Muscle layer of colon (tissue), 2 donors: ENCODE data around the gene PRPF31.
A peak's percentile ranks its signal among the peaks of the same experiment; 100 is the strongest.

ENCODE experiments used
- H3K27ac ChIP-seq: one replicate; pipeline ENCODE4 v1.7.0; 2013; ENCODE audit warnings: low read depth, mild to moderate bottlenecking, low read length, moderate library complexity
- H3K27me3 ChIP-seq, 2 donors: one replicate each; pipeline ENCODE4 v1.7.0; 2013; ENCODE audit warnings: low read length in 2 of 2, mild to moderate bottlenecking in 2 of 2; ENCODE audit not compliant: insufficient read depth in 2 of 2, control insufficient read depth in 1 of 2
- H3K36me3 ChIP-seq: one replicate; pipeline ENCODE4 v1.7.0; 2013; ENCODE audit warnings: mild to moderate bottlenecking, low read length; ENCODE audit not compliant: insufficient read depth
- H3K4me1 ChIP-seq: one replicate; pipeline ENCODE4 v1.7.0; 2013; ENCODE audit warnings: mild to moderate bottlenecking, low read length; ENCODE audit not compliant: insufficient read depth
- H3K4me3 ChIP-seq, 2 donors: one replicate each; pipeline ENCODE4 v1.7.0; 2013; ENCODE audit warnings: low read length in 2 of 2, low read depth in 1 of 2, mild to moderate bottlenecking in 1 of 2, moderate library complexity in 1 of 2
- H3K9ac ChIP-seq: one replicate; pipeline ENCODE4 v1.7.0; 2013; ENCODE audit warnings: low read length
- H3K9me3 ChIP-seq: one replicate; pipeline ENCODE4 v1.7.0; 2013; ENCODE audit warnings: mild to moderate bottlenecking, low read length
- donor health status: abdominal sarcoma.
- donor health status: Adenocarcinoma of cecum.

PRPF31 gene

GRCh38 chr19:54149021-54149812 lies 33.7 kb downstream of the PRPF31 start:
- no peaks in the 10 kb centered on the region for H3K9me3 ChIP-seq
- H3K36me3 ChIP-seq = peaks cover 87% of the 10 kb centered on the region
- no peak overlapping the region for H3K27ac ChIP-seq
- no peak overlapping the region for H3K9ac ChIP-seq
- H3K27me3 ChIP-seq = no peaks in the 10 kb centered on the region
- no peak overlapping the region for H3K4me3 ChIP-seq
- no peaks in the 10 kb centered on the region for H3K4me1 ChIP-seq

- H3K4me3 ChIP-seq = no peak overlapping the region
- no peaks in the 10 kb centered on the region for H3K27me3 ChIP-seq
- H3K36me3 ChIP-seq = peaks cover 84% of the 10 kb centered on the region
- no peak overlapping the region for H3K27ac ChIP-seq
- no peak overlapping the region for H3K9ac ChIP-seq
- H3K9me3 ChIP-seq = no peaks in the 10 kb centered on the region
- H3K4me1 ChIP-seq = no peaks in the 10 kb centered on the region
Measured at GRCh38 chr19:54151362-54152035, 35.9 kb downstream of the PRPF31 start.

- H3K4me1 ChIP-seq = no peaks in the 10 kb centered on the region
- no peaks in the 10 kb centered on the region for H3K27me3 ChIP-seq
- H3K9ac ChIP-seq = no peak overlapping the region
- H3K27ac ChIP-seq = no peak overlapping the region
- no peak overlapping the region for H3K4me3 ChIP-seq
- H3K9me3 ChIP-seq = no peaks in the 10 kb centered on the region
- H3K36me3 ChIP-seq = peaks cover 84% of the 10 kb centered on the region
Measured at GRCh38 chr19:54152267-54152666, 36.7 kb downstream of the PRPF31 start.

- H3K9ac ChIP-seq = no peak overlapping the region
- peaks cover 84% of the 10 kb centered on the region for H3K36me3 ChIP-seq
- H3K27ac ChIP-seq = no peak overlapping the region
Measured at GRCh38 chr19:54152878-54153524, 37.4 kb downstream of the PRPF31 start.

DNA sequence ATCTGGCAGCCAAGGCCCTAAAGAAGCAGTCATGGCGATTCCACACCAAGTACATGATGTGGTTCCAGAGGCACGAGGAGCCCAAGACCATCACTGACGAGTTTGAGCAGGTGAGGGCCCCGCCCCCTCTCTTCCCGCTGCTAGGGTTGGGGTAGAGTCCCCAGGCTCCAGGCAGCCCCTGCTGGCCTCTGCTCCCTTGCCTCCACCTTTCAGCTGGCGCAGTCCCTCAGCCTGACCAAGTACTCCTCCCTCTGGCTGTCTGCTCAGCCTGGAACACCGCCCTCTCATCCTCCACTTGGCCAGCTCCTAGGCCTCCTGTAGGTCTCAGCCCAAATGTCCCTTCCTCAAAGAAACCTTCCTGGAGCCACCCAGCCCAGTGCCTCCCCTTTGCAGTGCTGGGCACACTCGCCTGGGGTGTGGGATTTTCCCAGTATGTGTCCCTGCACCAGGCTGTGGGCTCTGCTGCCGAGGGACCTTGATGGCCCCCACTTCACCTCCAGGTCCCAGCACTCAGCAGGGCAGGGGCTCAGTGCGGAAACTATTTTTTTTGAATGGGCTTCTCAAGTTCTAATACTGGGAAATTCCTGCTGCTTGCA lies 38.3 kb downstream of the PRPF31 start:
- Histone ChIP-seq H3K36me3 (peaks cover 86% of the 10 kb centered on the region), H3K4me1 (peaks cover 9% of the 10 kb centered on the region), H3K27me3 (no peaks in the 10 kb centered on the region), H3K9ac (no peak overlapping the region), H3K27ac (no peak overlapping the region), H3K4me3 (no peak overlapping the region), H3K9me3 (no peaks in the 10 kb centered on the region)

More at GRCh38 chr19:54152878-54153524, 37.4 kb downstream of the PRPF31 start:
- no peaks in the 10 kb centered on the region for H3K9me3 ChIP-seq
- H3K4me3 ChIP-seq = no peak overlapping the region
- H3K4me1 ChIP-seq = peaks cover under 1% of the 10 kb centered on the region
- H3K27me3 ChIP-seq = no peaks in the 10 kb centered on the region

GRCh38 chr19:54154603-54155345 lies 39.2 kb downstream of the PRPF31 start:
- Histone ChIP-seq H3K27ac (no peak overlapping the region), H3K27me3 (no peaks in the 10 kb centered on the region), H3K36me3 (peaks cover 77% of the 10 kb centered on the region), H3K4me1 (peaks cover 12% of the 10 kb centered on the region), H3K9ac (no peak overlapping the region), H3K9me3 (no peaks in the 10 kb centered on the region), H3K4me3 (no peak overlapping the region)

GRCh38 chr19:54155694-54156093 lies 40.1 kb downstream of the PRPF31 start:
- peaks cover 16% of the 10 kb centered on the region for H3K4me1 ChIP-seq
- no peak overlapping the region for H3K4me3 ChIP-seq
- no peak overlapping the region for H3K27ac ChIP-seq
- H3K9ac ChIP-seq = no peak overlapping the region
- H3K36me3 ChIP-seq = peaks cover 70% of the 10 kb centered on the region
- no peaks in the 10 kb centered on the region for H3K27me3 ChIP-seq
- no peaks in the 10 kb centered on the region for H3K9me3 ChIP-seq

- H3K9ac ChIP-seq = no peak overlapping the region
- no peak overlapping the region for H3K27ac ChIP-seq
- H3K9me3 ChIP-seq = no peaks in the 10 kb centered on the region
- H3K27me3 ChIP-seq = no peaks in the 10 kb centered on the region
- H3K4me3 ChIP-seq = no peak overlapping the region
- H3K36me3 ChIP-seq = peaks cover 66% of the 10 kb centered on the region
- peaks cover 19% of the 10 kb centered on the region for H3K4me1 ChIP-seq
Measured at GRCh38 chr19:54156490-54156889, 40.9 kb downstream of the PRPF31 start.

- H3K4me1 ChIP-seq = peaks cover 22% of the 10 kb centered on the region
- peaks cover 62% of the 10 kb centered on the region for H3K36me3 ChIP-seq
- H3K27ac ChIP-seq = no peak overlapping the region
- H3K4me3 ChIP-seq = no peak overlapping the region
- H3K9ac ChIP-seq = no peak overlapping the region
- H3K27me3 ChIP-seq = no peaks in the 10 kb centered on the region
- H3K9me3 ChIP-seq = no peaks in the 10 kb centered on the region
Measured at GRCh38 chr19:54156953-54157352, 41.4 kb downstream of the PRPF31 start.

DNA sequence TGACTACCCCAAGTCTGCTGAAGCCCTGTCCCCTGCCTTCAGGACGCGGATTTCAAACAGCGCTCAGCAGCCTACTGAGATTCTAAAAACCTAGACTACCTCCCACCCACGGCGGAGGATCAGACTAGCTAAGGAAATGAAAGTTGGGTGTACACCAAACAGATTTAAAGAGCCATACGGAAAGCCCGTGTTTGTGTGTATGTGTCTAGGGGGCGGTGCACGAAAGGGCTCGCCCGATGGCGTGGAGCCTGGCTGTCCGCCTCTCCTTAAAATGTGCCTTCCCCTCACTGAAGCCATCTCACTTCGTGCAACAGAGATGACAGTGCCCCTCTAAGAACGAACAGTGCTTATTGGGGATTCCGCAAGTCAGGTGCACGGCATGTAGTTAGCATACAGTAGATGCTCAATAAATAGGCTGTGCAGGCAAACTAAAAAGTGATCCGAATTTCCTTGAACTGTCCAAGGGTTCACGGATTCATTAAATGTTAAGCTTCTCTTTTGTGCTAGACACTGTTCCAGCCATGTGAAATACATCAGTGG lies 43.3 kb downstream of the PRPF31 start:
- Histone ChIP-seq H3K4me3 (peak overlapping the region; percentile 51 to 87), H3K9me3 (no peaks in the 10 kb centered on the region), H3K27me3 (no peaks in the 10 kb centered on the region), H3K4me1 (peaks cover 28% of the 10 kb centered on the region), H3K36me3 (peaks cover 43% of the 10 kb centered on the region), H3K9ac (peak overlapping the region; percentile 77), H3K27ac (peak overlapping the region; percentile 76)
